Tibial artery (tissue), 4 donors: ENCODE data around the gene CTSD.

ENCODE experiments used
- DNase-seq, 2 donors: peaks; one replicate each; pipeline ENCODE4 v3.0.0-alpha.2; 2019
- H3K27ac ChIP-seq, 2 donors: fragments of 200-600 bp; sonication (generic) in 1 of 2; 1 replicate in 1 of 2; 2 replicates in 1 of 2; pipeline ENCODE4 v1.5.1; 2018 to 2019; ENCODE audit warnings: mild to moderate bottlenecking in 1 of 2
- H3K27me3 ChIP-seq, 2 donors: fragments of 200-600 bp; sonication (generic) in 1 of 2; one replicate each; pipeline versions ENCODE4 v1.5.1 to v1.6.0; 2016 to 2019
- H3K36me3 ChIP-seq, 3 donors: fragments of 200-600 bp; sonication (generic) in 2 of 3; one replicate each; pipeline ENCODE4 v1.5.1; 2016 to 2019; ENCODE audit warnings: mild to moderate bottlenecking in 2 of 3
- H3K4me1 ChIP-seq, 4 donors: fragments of 200-600 bp; sonication (generic) in 2 of 4; 1 replicate in 3 of 4; 2 replicates in 1 of 4; pipeline ENCODE4 v1.5.1; 2016 to 2019
- H3K4me3 ChIP-seq, 2 donors: fragments of 200-600 bp; sonication (generic) in 1 of 2; 1 replicate in 1 of 2; 2 replicates in 1 of 2; pipeline ENCODE4 v1.5.1; 2018 to 2019; ENCODE audit warnings: mild to moderate bottlenecking in 2 of 2
- H3K9me3 ChIP-seq, 3 donors: fragments of 200-600 bp; sonication (generic) in 1 of 3; one replicate each; pipeline ENCODE4 v1.5.1; 2016 to 2019
- intact Hi-C: fragments of 100-400 bp; cut with DNase I; formaldehyde crosslinking; loops from one replicate; pipeline ENCODE4 v1.15.0; 2023; ENCODE audit warnings: low total_unique reads
- TF ChIP-seq, protein P1 (sequence below), 2 experiments: fragments of 200-600 bp in 1 of 2; fragments of 450-650 bp in 1 of 2; IDR thresholded peaks; one replicate each; pipeline ENCODE4 v1.5.1; 2017 to 2019; ENCODE audit warnings: antibody characterized with exemption in 2 of 2, mild to moderate bottlenecking in 1 of 2, moderate library complexity in 1 of 2

CTSD gene

DNA sequence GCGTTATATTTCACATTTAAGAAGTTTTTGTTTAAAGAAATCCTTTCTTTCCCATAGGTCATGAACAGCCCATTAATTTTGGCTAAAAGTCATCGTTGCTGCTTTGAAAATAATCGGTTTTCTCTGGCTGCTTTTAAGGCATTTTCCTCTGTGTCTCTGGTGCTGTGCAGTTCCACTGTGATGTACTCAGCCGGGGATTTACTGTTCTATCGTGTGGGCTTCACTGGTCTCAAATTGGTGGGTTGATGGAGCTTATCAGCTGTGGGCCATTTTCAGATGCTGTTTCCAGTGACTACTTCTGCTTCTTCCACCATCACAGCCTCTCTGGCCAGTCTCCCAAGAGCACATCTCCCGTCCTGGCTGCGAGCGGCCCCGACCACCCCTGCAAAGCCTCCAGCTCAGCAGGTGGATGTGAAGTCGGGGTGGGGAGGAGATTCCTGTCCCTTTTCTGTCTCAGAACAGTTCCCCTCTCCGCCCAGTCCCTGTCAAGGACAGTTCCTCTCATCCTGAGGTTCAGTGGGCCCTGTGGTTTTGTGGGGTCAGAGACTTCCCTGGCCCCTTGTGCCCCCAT, 33.6 kb downstream of the CTSD start:
- intact Hi-C loops, result no loop called here

DNA sequence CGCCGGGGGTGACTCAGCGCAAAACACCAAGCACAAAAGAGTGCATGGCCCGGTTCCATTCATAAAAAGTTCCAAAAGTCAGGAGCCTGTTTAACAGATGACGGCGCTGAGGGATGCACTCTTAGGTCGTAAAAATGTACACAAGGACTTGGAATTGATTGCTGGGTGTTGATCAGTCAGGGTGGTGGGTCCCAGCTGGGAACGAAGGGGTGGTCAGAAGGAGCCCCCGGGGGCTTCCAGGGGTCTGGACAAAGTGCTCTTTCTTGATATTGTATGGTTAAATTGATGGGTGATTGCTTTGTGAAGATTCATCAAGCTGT, 34.1 kb downstream of the CTSD start:
- Histone ChIP-seq H3K4me3 (no peak overlapping the region), H3K9me3 (no peaks in the 10 kb centered on the region), H3K27me3 (peaks cover 0 to 59% of the 10 kb centered on the region in 2 donors), H3K27ac (no peak overlapping the region), H3K4me1 (no peaks in the 10 kb centered on the region), H3K36me3 (no peaks in the 10 kb centered on the region)
- DNase-seq, result peak in 1 of 2 donors; percentile 37
- TF ChIP-seq, protein P1, sequence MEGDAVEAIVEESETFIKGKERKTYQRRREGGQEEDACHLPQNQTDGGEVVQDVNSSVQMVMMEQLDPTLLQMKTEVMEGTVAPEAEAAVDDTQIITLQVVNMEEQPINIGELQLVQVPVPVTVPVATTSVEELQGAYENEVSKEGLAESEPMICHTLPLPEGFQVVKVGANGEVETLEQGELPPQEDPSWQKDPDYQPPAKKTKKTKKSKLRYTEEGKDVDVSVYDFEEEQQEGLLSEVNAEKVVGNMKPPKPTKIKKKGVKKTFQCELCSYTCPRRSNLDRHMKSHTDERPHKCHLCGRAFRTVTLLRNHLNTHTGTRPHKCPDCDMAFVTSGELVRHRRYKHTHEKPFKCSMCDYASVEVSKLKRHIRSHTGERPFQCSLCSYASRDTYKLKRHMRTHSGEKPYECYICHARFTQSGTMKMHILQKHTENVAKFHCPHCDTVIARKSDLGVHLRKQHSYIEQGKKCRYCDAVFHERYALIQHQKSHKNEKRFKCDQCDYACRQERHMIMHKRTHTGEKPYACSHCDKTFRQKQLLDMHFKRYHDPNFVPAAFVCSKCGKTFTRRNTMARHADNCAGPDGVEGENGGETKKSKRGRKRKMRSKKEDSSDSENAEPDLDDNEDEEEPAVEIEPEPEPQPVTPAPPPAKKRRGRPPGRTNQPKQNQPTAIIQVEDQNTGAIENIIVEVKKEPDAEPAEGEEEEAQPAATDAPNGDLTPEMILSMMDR (IDR thresholded peaks at IDR 0.05), result no peak
- intact Hi-C loops, result no loop called here

More for the DNA sequence above, 33.6 kb downstream of the CTSD start:
- Histone ChIP-seq H3K36me3 (no peaks in the 10 kb centered on the region), H3K4me1 (no peaks in the 10 kb centered on the region), H3K27me3 (peaks cover 0 to 64% of the 10 kb centered on the region in 2 donors), H3K4me3 (no peak overlapping the region), H3K27ac (no peak overlapping the region), H3K9me3 (no peaks in the 10 kb centered on the region)
- TF ChIP-seq, protein P1 (IDR thresholded peaks at IDR 0.05), result no peak
- DNase-seq, result peak in 1 of 2 donors; percentile 45

DNA sequence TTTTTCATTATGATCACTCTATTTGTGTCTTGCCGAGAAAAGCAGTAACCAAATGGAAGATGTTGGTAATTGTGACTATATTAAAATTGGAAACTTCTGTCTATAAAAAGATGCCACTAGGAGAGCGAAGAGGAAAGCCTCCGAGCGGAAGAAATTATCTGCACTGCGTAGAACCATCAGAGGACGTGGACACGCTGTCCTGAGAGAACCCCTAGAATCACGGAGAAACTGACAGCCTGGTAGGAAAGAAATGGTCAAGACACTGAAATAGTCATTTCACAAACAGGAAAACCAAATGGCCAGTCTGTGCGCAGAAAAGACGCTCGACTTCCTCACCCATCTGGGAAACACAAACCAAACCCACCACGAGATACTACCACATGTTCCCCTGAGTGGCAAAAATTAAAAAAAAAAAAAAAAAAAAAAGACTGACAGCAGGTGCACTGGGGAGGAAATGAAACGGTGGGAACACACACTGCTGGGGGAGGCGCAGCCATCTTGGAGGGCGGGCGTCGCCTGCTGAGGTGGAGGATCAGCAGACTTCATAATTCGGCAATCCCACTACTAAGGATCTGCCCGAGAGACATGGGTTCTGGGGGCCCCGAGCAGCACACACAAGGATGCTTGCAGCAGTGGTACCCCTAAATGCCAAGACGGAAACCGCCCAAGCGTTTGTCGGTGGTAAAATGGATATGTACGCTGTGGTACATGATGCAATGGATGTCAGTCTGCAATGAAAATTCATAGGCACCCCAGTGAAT, 34.6 kb downstream of the CTSD start:
- Histone ChIP-seq H3K27me3 (peaks cover 0 to 53% of the 10 kb centered on the region in 2 donors), H3K9me3 (no peaks in the 10 kb centered on the region), H3K4me1 (no peaks in the 10 kb centered on the region), H3K36me3 (no peaks in the 10 kb centered on the region), H3K27ac (no peak overlapping the region), H3K4me3 (no peak overlapping the region)
- peak in 1 of 2 donors; percentile 59 for DNase-seq
- TF ChIP-seq, protein P1 (IDR thresholded peaks at IDR 0.05), result no peak
- intact Hi-C loops, result no loop called here

DNA sequence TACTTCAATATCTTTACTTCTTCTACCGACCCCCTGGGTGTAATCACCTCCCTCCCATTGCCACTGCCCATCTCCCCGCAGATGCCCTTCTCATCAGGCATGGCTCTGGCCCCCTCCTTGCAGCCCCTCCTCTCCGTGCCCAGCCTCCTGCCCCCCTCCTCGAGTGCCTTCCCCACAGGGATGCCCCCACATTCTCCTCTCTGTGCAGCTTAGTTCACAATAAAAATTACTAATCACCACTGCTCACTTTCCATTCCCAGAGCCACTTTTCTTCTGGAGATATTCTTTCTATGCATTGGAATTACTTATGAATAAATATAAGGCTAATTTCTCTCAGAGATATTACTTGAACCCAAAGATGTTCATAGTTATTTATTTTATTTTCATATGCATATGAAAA, 35.4 kb downstream of the CTSD start:
- Histone ChIP-seq H3K9me3 (no peaks in the 10 kb centered on the region), H3K4me3 (no peak overlapping the region), H3K4me1 (no peaks in the 10 kb centered on the region), H3K27me3 (peaks cover 0 to 48% of the 10 kb centered on the region in 2 donors), H3K36me3 (no peaks in the 10 kb centered on the region), H3K27ac (no peak overlapping the region)
- TF ChIP-seq, protein P1 (IDR thresholded peaks at IDR 0.05), result no peak
- no peak for DNase-seq
- intact Hi-C loops, result no loop called here

DNA sequence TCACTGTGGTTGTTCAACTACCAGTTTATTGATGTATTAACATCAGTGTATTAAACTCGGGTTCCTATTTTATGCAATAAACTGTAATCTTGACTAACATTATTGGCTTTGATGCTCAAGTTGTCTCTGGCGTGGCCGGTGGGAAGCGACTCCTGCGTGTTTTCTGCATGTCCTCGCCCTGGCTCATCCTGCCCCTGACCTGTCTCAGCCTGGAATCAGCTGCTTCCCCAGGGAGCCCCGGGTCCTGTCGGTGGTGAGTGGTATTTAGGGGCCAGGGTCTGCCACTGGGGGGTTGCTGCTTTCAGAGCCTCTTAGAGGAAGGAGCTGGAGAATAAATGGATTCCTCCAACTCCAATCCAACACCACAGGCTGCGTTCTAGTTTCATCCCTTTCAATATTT, 35.9 kb downstream of the CTSD start:
- TF ChIP-seq, protein P1 (IDR thresholded peaks at IDR 0.05), result no peak
- peak in 1 of 2 donors; percentile 51 for DNase-seq
- intact Hi-C loops, result no loop called here

More for the DNA sequence above, 35.9 kb downstream of the CTSD start:
- no peak overlapping the region for H3K4me3 ChIP-seq
- no peaks in the 10 kb centered on the region for H3K36me3 ChIP-seq
- no peak overlapping the region for H3K27ac ChIP-seq
- H3K4me1 ChIP-seq, result no peaks in the 10 kb centered on the region
- H3K27me3 ChIP-seq, result peaks cover 0 to 46% of the 10 kb centered on the region in 2 donors
- no peaks in the 10 kb centered on the region for H3K9me3 ChIP-seq
